AG04449 (cell line): ENCODE results near the gene JCAD.

ENCODE experiments used
- CTCF ChIA-PET: fragments of 350-600 bp; formaldehyde crosslinking; extraction: SDS; loops from one replicate; lab custom pipeline; 2021; ENCODE audit warnings: antibody characterized with exemption; lab: Yijun Ruan, JAX
- POLR2A ChIA-PET: fragments of 400-600, 350-600 bp; formaldehyde crosslinking; extraction: SDS; loops from one replicate; lab custom pipeline; 2020; ENCODE audit warnings: antibody characterized with exemption, inconsistent platforms; lab: Yijun Ruan, JAX
- DNase-seq: peaks from one replicate; pipeline ENCODE4 v3.0.0-alpha.2; 2010; ENCODE audit warnings: low read depth, low spot score
- H3K4me3 ChIP-seq: 2 replicates; pipeline ENCODE4 v1.5.1; 2011; ENCODE audit warnings: low read depth, mild to moderate bottlenecking, control low read depth, low read length
- CTCF ChIP-seq: IDR thresholded peaks from one replicate; pipeline ENCODE4 v1.5.1; 2011; ENCODE audit warnings: mild to moderate bottlenecking, moderate library complexity, low read length, control low read depth, inconsistent platforms; ENCODE audit not compliant: insufficient read depth; ENCODE audit errors: missing control alignments

Gene JCAD

GRCh38 chr10:30019468-30019867 lies 39.9 kb downstream of the JCAD start:
- no peak overlapping the region for H3K4me3 ChIP-seq
- no peak for TF ChIP-seq CTCF
- DNase-seq, result no peak
- POLR2A ChIA-PET, result interaction anchor here (0.7 kb wide), 1 partner anchor 221 kb away, joined by 3 read pairs; no protein-coding TSS in a partner anchor
- CTCF ChIA-PET, result interaction anchor here (1.3 to 1.4 kb wide), 2 partner anchors 10 to 18 kb away, joined by 5 read pairs; no protein-coding TSS in a partner anchor

GRCh38 chr10:30018496-30018895 lies 40.9 kb downstream of the JCAD start:
- no peak overlapping the region for H3K4me3 ChIP-seq
- ChIA-PET CTCF (interaction anchor here (1.4 to 11.4 kb wide), 2 partner anchors 9 to 17 kb away, joined by 5 to 150 read pairs; no protein-coding TSS in a partner anchor), POLR2A (interaction anchor here (1.1 kb wide), 1 partner anchor 8 kb away, joined by 5 read pairs; no protein-coding TSS in a partner anchor)
- DNase-seq, result no peak
- no peak for TF ChIP-seq CTCF

- ChIA-PET CTCF (interaction anchor here (1.4 to 11.4 kb wide), 2 partner anchors 16 to 168 kb away, joined by 4 to 150 read pairs; no protein-coding TSS in a partner anchor), POLR2A (interaction anchor here (1.1 kb wide), 1 partner anchor 9 kb away, joined by 5 read pairs; no protein-coding TSS in a partner anchor)
- no peak overlapping the region for H3K4me3 ChIP-seq
- DNase-seq, result no peak
- TF ChIP-seq CTCF, result no peak
Measured at GRCh38 chr10:30017966-30018365, 41.4 kb downstream of the JCAD start.

GRCh38 chr10:30017556-30017955 lies 41.8 kb downstream of the JCAD start:
- ChIA-PET CTCF (interaction anchor here (1.4 to 11.4 kb wide), 2 partner anchors 16 to 169 kb away, joined by 4 to 150 read pairs; no protein-coding TSS in a partner anchor), POLR2A (interaction anchor here (1.1 to 1.2 kb wide), 2 partner anchors 9 to 164 kb away, joined by 3 to 5 read pairs; no protein-coding TSS in a partner anchor)
- H3K4me3 ChIP-seq, result no peak overlapping the region
- DNase-seq, result no peak
- no peak for TF ChIP-seq CTCF

- H3K4me3 ChIP-seq, result no peak overlapping the region
- no peak for DNase-seq
- POLR2A ChIA-PET, result no interaction called here
- CTCF ChIA-PET, result interaction anchor here (1.0 to 11.4 kb wide), 5 partner anchors 13 to 227 kb away, joined by 3 to 150 read pairs (median 3); no protein-coding TSS in a partner anchor
- no peak for TF ChIP-seq CTCF
Measured at GRCh38 chr10:30014511-30014910, 44.9 kb downstream of the JCAD start.

- H3K4me3 ChIP-seq, result no peak overlapping the region
- CTCF ChIA-PET, result interaction anchor here (1.6 to 11.4 kb wide), 2 partner anchors 12 to 227 kb away, joined by 5 to 150 read pairs; no protein-coding TSS in a partner anchor
- TF ChIP-seq CTCF, result no peak
- DNase-seq, result no peak
- POLR2A ChIA-PET, result no interaction called here
Measured at GRCh38 chr10:30013757-30014156, 45.6 kb downstream of the JCAD start.
